GM12801 (cell line): ENCODE results near the gene CD180.

ENCODE experiments used
- CTCF ChIP-seq: IDR thresholded peaks from one replicate; pipeline ENCODE4 v1.5.1; 2011; ENCODE audit warnings: control low read depth; ENCODE audit not compliant: insufficient read length; ENCODE audit errors: extremely low read depth

Gene CD180

GRCh38 chr5:67189079-67189354, 7.6 kb downstream of the CD180 start:
- no peak for TF ChIP-seq CTCF

GRCh38 chr5:67188274-67189078, 8.1 kb downstream of the CD180 start:
- TF ChIP-seq CTCF: no peak

GRCh38 chr5:67187006-67187715, 9.4 kb downstream of the CD180 start:
- no peak for TF ChIP-seq CTCF

- no peak for TF ChIP-seq CTCF
These were observed 12.7 kb downstream of the CD180 start for GRCh38 chr5:67183859-67184258.

- no peak for TF ChIP-seq CTCF
These were observed 14.3 kb downstream of the CD180 start for GRCh38 chr5:67182301-67182790.

- TF ChIP-seq CTCF: no peak
These were observed 14.9 kb downstream of the CD180 start for GRCh38 chr5:67181648-67182221.

GRCh38 chr5:67179697-67180361, 16.8 kb downstream of the CD180 start:
- TF ChIP-seq CTCF: no peak
